H1 (cell line): Measurements from ENCODE around the gene MADD.

Experiments
- ATF3 ChIP-seq: IDR thresholded peaks from 2 replicates; pipeline ENCODE4 v1.6.1; 2011; ENCODE audit warnings: low read depth, mild to moderate bottlenecking, low read length; ENCODE audit not compliant: insufficient read depth
- CTCF ChIP-seq, 3 experiments: IDR thresholded peaks; 1 replicate in 2 of 3; 2 replicates in 1 of 3; pipeline versions ENCODE4 v1.5.1 to v1.6.1; 2011; ENCODE audit warnings: low read length in 3 of 3, mild to moderate bottlenecking in 3 of 3, inconsistent platforms in 2 of 3, low read depth in 1 of 3, moderate library complexity in 1 of 3; ENCODE audit not compliant: insufficient read depth in 1 of 3; ENCODE audit errors: control extremely low read depth in 1 of 3
- EP300 ChIP-seq, 2 experiments: IDR thresholded peaks; 1 replicate in 1 of 2; 2 replicates in 1 of 2; pipeline ENCODE4 v1.6.1; 2011 to 2012; ENCODE audit warnings: low read depth in 2 of 2, low read length in 2 of 2, mild to moderate bottlenecking in 2 of 2, borderline replicate concordance in 1 of 2, inconsistent platforms in 1 of 2, moderate library complexity in 1 of 2
- EZH2 ChIP-seq: fragments of 200-600 bp; sonication (generic); IDR thresholded peaks from 2 replicates; pipeline ENCODE4 v1.7.1; 2012; ENCODE audit warnings: low read depth, mild to moderate bottlenecking, moderate library complexity, low read length, inconsistent platforms; ENCODE audit not compliant: severe bottlenecking
- GABPA ChIP-seq: IDR thresholded peaks from 2 replicates; pipeline ENCODE4 v1.6.1; 2011; ENCODE audit warnings: mild to moderate bottlenecking, low read length, moderate library complexity, borderline replicate concordance; ENCODE audit not compliant: insufficient read depth

GRCh38 chr11:47348131-47348802, 78.3 kb downstream of the MADD start:
- TF ChIP-seq GABPA (no peak), EZH2 (no peak), ATF3 (no peak), CTCF (IDR thresholded peaks at IDR 0.05; ENCODE audit: control extremely low read depth in 1 of 3, insufficient read depth in 1 of 3, low read depth in 1 of 3, low read length in 3 of 3) (no peak), EP300 (IDR thresholded peaks at IDR 0.05; ENCODE audit: borderline replicate concordance in 1 of 2, low read depth in 2 of 2, low read length in 2 of 2) (no peak)
